Measurements from ENCODE around the gene SPTBN5.

DNA sequence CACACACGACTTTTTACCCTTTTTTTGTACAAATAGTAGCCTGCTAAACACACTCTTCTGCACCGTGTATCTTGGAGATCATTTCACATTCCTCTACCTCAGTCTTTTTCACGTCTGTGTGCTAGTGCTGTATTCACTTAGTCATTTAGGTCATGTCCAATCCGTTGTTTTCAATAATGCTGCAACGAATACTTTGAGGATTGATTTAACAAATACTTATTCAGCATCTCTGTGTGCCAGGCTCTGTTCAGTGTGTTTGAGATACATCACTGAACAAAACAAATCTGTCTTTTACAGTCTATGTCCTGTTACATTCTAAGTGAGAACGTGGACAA lies 65.1 kb downstream of the SPTBN5 start:
- TF ChIP-seq POLR2AphosphoS5 (IDR thresholded peaks at IDR 0.05) (no peak), RAD21 (conservative IDR thresholded peaks at IDR 0.05) (no peak), EZH2 (IDR thresholded peaks at IDR 0.05; ENCODE audit: borderline replicate concordance, insufficient read depth, low read length, poor library complexity, severe bottlenecking) (no peak)
- TF ChIP-seq, protein P1, sequence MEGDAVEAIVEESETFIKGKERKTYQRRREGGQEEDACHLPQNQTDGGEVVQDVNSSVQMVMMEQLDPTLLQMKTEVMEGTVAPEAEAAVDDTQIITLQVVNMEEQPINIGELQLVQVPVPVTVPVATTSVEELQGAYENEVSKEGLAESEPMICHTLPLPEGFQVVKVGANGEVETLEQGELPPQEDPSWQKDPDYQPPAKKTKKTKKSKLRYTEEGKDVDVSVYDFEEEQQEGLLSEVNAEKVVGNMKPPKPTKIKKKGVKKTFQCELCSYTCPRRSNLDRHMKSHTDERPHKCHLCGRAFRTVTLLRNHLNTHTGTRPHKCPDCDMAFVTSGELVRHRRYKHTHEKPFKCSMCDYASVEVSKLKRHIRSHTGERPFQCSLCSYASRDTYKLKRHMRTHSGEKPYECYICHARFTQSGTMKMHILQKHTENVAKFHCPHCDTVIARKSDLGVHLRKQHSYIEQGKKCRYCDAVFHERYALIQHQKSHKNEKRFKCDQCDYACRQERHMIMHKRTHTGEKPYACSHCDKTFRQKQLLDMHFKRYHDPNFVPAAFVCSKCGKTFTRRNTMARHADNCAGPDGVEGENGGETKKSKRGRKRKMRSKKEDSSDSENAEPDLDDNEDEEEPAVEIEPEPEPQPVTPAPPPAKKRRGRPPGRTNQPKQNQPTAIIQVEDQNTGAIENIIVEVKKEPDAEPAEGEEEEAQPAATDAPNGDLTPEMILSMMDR (IDR thresholded peaks at IDR 0.05; ENCODE audit: poor library complexity, severe bottlenecking): no peak
